ENCODE data around the gene M1AP.

GRCh38 chr2:74645344-74645743 lies 2.8 kb downstream of the M1AP start:
- TF ChIP-seq CTCF (IDR thresholded peaks at IDR 0.05): no peak
- TF ChIP-seq EP300 (IDR thresholded peaks at IDR 0.05): no peak
- TF ChIP-seq POLR2A (IDR thresholded peaks at IDR 0.05): no peak
- TF ChIP-seq POLR2AphosphoS5 (IDR thresholded peaks at IDR 0.05): no peak

All from sigmoid colon (tissue), 4 donors.